Adrenal gland (tissue), 12 donors: ENCODE data around the gene CGN. TPM values are rescaled to one million over a fixed set of nuclear protein-coding genes. Genes with fewer than 3 reads are reported as not detected.

ENCODE experiments used
- DNase-seq, 7 donors: peaks; one replicate each; pipeline ENCODE4 v3.0.0-alpha.2; 2019 to 2020
- H3K27ac ChIP-seq, 5 donors: fragments of 200-600 bp; sonication (generic) in 4 of 5; 1 replicate in 3 of 5; 2 replicates in 2 of 5; pipeline versions ENCODE4 v1.5.1 to v1.8.0; 2016 to 2020; ENCODE audit warnings: mild to moderate bottlenecking in 1 of 5
- H3K27me3 ChIP-seq: fragments of 200-600 bp; 2 replicates; pipeline ENCODE4 v1.8.0; 2021
- H3K36me3 ChIP-seq, 2 donors: fragments of 200-600 bp; replicated peaks in 1 of 2; 1 replicate in 1 of 2; 2 replicates in 1 of 2; pipeline versions ENCODE4 v1.5.1 to v1.8.0; 2018 to 2022
- H3K4me1 ChIP-seq, 2 donors: fragments of 200-600 bp; replicated peaks in 1 of 2; 1 replicate in 1 of 2; 2 replicates in 1 of 2; pipeline versions ENCODE4 v1.5.1 to v1.8.0; 2018 to 2021
- H3K4me3 ChIP-seq, 4 donors: fragments of 200-600 bp; sonication (generic) in 3 of 4; one replicate each; pipeline ENCODE4 v1.5.1; 2016 to 2018
- H3K9me3 ChIP-seq, 3 donors: fragments of 200-600 bp; sonication (generic) in 1 of 3; replicated peaks in 1 of 3; 1 replicate in 2 of 3; 2 replicates in 1 of 3; pipeline versions ENCODE4 v1.5.1 to v1.8.0; 2016 to 2021
- CTCF ChIP-seq, 6 experiments: fragments of 450-650 bp in 4 of 6; fragments of 200-600 bp in 2 of 6; sonication (generic) in 1 of 6; IDR thresholded peaks; 1 replicate in 5 of 6; 2 replicates in 1 of 6; pipeline versions ENCODE4 v1.5.1 to v1.8.0; 2016 to 2021; ENCODE audit warnings: antibody characterized with exemption in 6 of 6, mild to moderate bottlenecking in 2 of 6, moderate library complexity in 1 of 6
- POLR2A ChIP-seq, 2 donors: fragments of 450-650 bp; IDR thresholded peaks; one replicate each; pipeline ENCODE4 v1.6.1; 2017; ENCODE audit warnings: antibody characterized with exemption in 2 of 2, mild to moderate bottlenecking in 2 of 2, moderate library complexity in 1 of 2
- WGBS, 4 donors: extraction: QIAGEN DNeasy Blood & Tissue Kit in 2 of 4; methylation state at CpG; one replicate each; pipeline versions ENCODE4 v1.1.5 to v1.1.7; 2013 to 2017; 5-methylcytosine and 5-hydroxymethylcytosine counted together
- intact Hi-C, 2 donors: fragments of 100-400 bp; cut with DNase I; formaldehyde crosslinking; loops; one replicate each; pipeline versions ENCODE4 v1.14.1 to v1.15.0; 2022 to 2023
- polyA plus RNA-seq, 3 donors: library from polyadenylated mRNA; stranded (reverse); fragments of 200-250 nt in 2 of 3; fragments of 350-450 nt in 1 of 3; fragmentation: Illumina TruSeq in 1 of 3; extraction: RNeasy Lipid Tissue Mini Kit (QIAGEN cat#74804) in 1 of 3; gene quantifications; one replicate each; pipeline ENCODE4 v1.2.3, GENCODE V29; 2013 to 2014
- total RNA-seq, 9 donors: library from RNA; depleted of rRNA in 4 of 9; stranded (reverse); fragments of >200 nt in 4 of 9; fragments of 120-200 nt in 1 of 9; fragmentation: NEBNext Ultra II Directional in 1 of 9; extraction: Animal tissue kit (Norgen Biotek cat#: 25700) in 1 of 9; gene quantifications; one replicate each; pipeline versions ENCODE4 v1.1.0 to v1.2.4, GENCODE V29; 2013 to 2023
- donor health status: healthy with polysubstance abuse.
- donor health status: Bipolar disorder and iron deficiency.
- donor health status: DM: yes; HTN: yes; CAD: no.
- donor health status: DM: no; HTN: no; CAD: no.
- donor health status: DM: no; HTN: no; CAD: no.
- donor health status: DM: yes; HTN: yes; CAD: no.

Gene CGN
- total and polyA plus RNA-seq, 12 donors, result 0.06 to 5.8 (median 0.82) TPM

DNA sequence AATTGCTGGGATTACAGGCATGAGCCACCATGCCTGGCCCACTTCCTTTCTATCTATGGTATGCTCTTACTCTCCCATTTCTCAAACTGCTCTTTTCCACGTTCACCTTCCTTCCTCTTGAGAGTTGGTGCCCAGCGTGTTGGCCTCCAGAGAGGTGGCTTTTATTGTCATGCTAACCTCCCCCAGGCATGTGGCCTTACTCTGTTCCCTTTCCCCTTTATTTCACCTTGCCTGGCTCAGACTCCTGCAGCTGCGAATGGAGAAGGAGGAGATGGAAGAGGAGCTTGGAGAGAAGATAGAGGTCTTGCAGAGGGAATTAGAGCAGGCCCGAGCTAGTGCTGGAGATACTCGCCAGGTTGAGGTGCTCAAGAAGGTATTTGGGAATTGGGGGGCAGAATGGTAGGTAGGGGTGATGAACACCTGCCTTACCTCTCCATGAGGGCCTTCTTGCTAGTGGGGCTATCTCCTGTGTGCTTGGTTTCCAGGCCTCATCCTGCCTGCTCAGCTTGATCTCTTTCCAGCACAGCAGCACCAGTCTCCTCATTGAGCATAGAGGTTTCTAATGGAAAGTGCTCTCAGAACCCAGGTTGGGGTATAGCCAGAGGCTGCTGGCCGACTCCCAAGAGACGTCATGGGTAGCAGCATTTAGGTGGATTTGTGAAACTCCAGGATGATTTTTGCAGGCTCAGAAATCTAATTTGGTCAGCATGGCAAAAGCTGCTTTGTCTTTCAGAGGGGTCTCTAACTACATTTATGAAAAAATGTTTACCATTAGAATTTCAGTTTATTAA, 15.7 kb downstream of the CGN start:
- WGBS, 4 donors, result 82 to 88% (median 85%) methylated on average over 7 of the region's 7 CpGs
- TF ChIP-seq CTCF (IDR thresholded peaks at IDR 0.05) (no peak), POLR2A (IDR thresholded peaks at IDR 0.05) (no peak)
- Histone ChIP-seq H3K4me1 (no peaks in the 10 kb centered on the region), H3K36me3 (no peaks in the 10 kb centered on the region), H3K9me3 (no peaks in the 10 kb centered on the region), H3K27ac (no peak overlapping the region), H3K4me3 (no peak overlapping the region), H3K27me3 (no peaks in the 10 kb centered on the region)
- DNase-seq, result no peak
- intact Hi-C loops, result no loop called here

DNA sequence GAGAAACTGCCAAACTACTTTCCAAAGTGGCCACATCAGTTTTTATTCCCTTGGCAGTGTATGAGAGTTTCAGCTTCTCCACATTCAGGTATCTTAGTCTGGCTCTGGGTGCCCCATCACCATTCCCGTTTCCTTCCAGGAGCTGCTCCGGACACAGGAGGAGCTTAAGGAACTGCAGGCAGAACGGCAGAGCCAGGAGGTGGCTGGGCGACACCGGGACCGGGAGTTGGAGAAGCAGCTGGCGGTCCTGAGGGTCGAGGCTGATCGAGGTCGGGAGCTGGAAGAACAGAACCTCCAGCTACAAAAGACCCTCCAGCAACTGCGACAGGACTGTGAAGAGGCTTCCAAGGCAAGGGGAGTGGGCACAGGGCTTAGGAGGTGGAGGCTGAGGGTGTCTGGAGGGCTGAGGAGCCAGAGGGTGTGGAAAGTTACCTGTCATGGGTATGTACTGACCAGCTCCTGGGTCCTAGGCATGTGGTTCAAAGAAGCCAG, 18.1 kb downstream of the CGN start:
- Histone ChIP-seq H3K4me1 (no peaks in the 10 kb centered on the region), H3K27ac (no peak overlapping the region), H3K9me3 (no peaks in the 10 kb centered on the region), H3K4me3 (no peak overlapping the region), H3K27me3 (no peaks in the 10 kb centered on the region), H3K36me3 (no peaks in the 10 kb centered on the region)
- WGBS, 4 donors, result 82 to 97% (median 88%) methylated on average over 10 to 11 of the region's 11 CpGs
- no peak for DNase-seq
- TF ChIP-seq CTCF (IDR thresholded peaks at IDR 0.05) (no peak), POLR2A (IDR thresholded peaks at IDR 0.05) (no peak)
- intact Hi-C loops, result no loop called here

DNA sequence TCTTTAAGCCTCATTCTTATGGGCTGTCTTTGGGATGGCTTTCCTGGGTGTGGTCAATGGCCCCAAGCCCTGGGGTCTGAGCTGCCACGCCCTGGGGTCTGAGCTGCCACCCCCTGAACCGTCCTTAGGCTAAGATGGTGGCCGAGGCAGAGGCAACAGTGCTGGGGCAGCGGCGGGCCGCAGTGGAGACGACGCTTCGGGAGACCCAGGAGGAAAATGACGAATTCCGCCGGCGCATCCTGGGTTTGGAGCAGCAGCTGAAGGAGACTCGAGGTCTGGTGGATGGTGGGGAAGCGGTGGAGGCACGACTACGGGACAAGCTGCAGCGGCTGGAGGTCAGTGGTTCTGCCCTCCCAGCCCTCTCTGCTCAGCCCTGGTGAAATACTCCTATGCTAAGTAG, 18.6 kb downstream of the CGN start:
- no peaks in the 10 kb centered on the region for H3K36me3 ChIP-seq
- intact Hi-C loops, result no loop called here
- no peaks in the 10 kb centered on the region for H3K27me3 ChIP-seq
- H3K9me3 ChIP-seq, result no peaks in the 10 kb centered on the region
- no peak for TF ChIP-seq CTCF (IDR thresholded peaks at IDR 0.05)
- no peak for TF ChIP-seq POLR2A (IDR thresholded peaks at IDR 0.05)
- DNase-seq, result no peak
- 87 to 95% (median 91%) methylated on average over 3 to 18 of the region's 18 CpGs for WGBS, 4 donors
- no peak overlapping the region for H3K4me3 ChIP-seq
- no peaks in the 10 kb centered on the region for H3K4me1 ChIP-seq
- H3K27ac ChIP-seq, result no peak overlapping the region

GRCh38 chr1:151530461-151530860, 19.3 kb downstream of the CGN start:
- TF ChIP-seq POLR2A (IDR thresholded peaks at IDR 0.05), result no peak
- no peak for TF ChIP-seq CTCF (IDR thresholded peaks at IDR 0.05)
- DNase-seq, result no peak
- Histone ChIP-seq H3K4me3 (no peak overlapping the region), H3K27ac (no peak overlapping the region), H3K27me3 (no peaks in the 10 kb centered on the region), H3K4me1 (no peaks in the 10 kb centered on the region), H3K36me3 (no peaks in the 10 kb centered on the region), H3K9me3 (no peaks in the 10 kb centered on the region)
- 85 to 93% (median 89%) methylated on average over 9 to 11 of the region's 11 CpGs for WGBS, 4 donors
- intact Hi-C loops, result no loop called here
